ENCODE data around the gene OSGIN1. TPM values are rescaled to one million over a fixed set of nuclear protein-coding genes. Genes with fewer than 3 reads are reported as not detected.

OSGIN1 gene
- total and polyA plus RNA-seq, 2 of the 8 experiments (the other 6 are each of a cell fraction or from before 2014, with no cell fraction given), result 0.58 to 0.76 TPM

- Histone ChIP-seq H2BK120ac (replicated peaks; ENCODE audit: low read depth, low read length) (no peak overlapping the region), H4K8ac (ENCODE audit: extremely low read depth, insufficient read depth, low read length) (no peak overlapping the region; the same call in 1 of the 2 replicates), H2BK5ac (ENCODE audit: low read depth, low read length) (no peak overlapping the region), H3K27me3 (replicated peaks in 1 of 4; ENCODE audit: control insufficient read depth in 3 of 4, extremely low read depth in 1 of 4, insufficient read depth in 3 of 4, low read length in 3 of 4) (no peaks in the 10 kb centered on the region; a peak in 1 of 7 replicates), H4K91ac (replicated peaks; ENCODE audit: insufficient read length, low read length) (no peak overlapping the region), H3K4me1 (replicated peaks in 1 of 4; ENCODE audit: control insufficient read depth in 3 of 4, insufficient read depth in 4 of 4, low read length in 3 of 4) (no peaks in the 10 kb centered on the region; a peak in 1 of 7 replicates), H3K4me2 (ENCODE audit: insufficient read depth in 1 of 2, low read depth in 2 of 2, low read length in 2 of 2) (no peak overlapping the region), H3K36me3 (ENCODE audit: control insufficient read depth in 2 of 4, insufficient read depth in 4 of 4, low read length in 3 of 4) (no peaks in the 10 kb centered on the region), H3K18ac (ENCODE audit: extremely low read depth, low read length) (no peak overlapping the region), H3K23me2 (ENCODE audit: low read depth, low read length) (no peaks in the 10 kb centered on the region), H3K79me1 (ENCODE audit: low read depth, low read length) (no peaks in the 10 kb centered on the region), H4K20me1 (replicated peaks in 1 of 2; ENCODE audit: control insufficient read depth in 1 of 2, insufficient read depth in 2 of 2, low read length in 2 of 2) (no peaks in the 10 kb centered on the region), H3K9me3 (ENCODE audit: insufficient read depth in 2 of 2, low read depth in 1 of 2, low read length in 1 of 2) (no peaks in the 10 kb centered on the region), H2AFZ (ENCODE audit: low read length) (no peak overlapping the region), H3K4ac (replicated peaks; ENCODE audit: insufficient read length, low read depth, low read length) (no peak overlapping the region), H3K79me2 (ENCODE audit: control insufficient read depth in 1 of 2, insufficient read depth in 2 of 2, low read length in 2 of 2) (no peaks in the 10 kb centered on the region), H2AK5ac (ENCODE audit: low read depth, low read length) (no peak overlapping the region), H3K23ac (ENCODE audit: insufficient read length) (no peak overlapping the region), H2BK12ac (ENCODE audit: low read depth, low read length) (no peak overlapping the region), H3K9ac (replicated peaks in 1 of 4; ENCODE audit: extremely low read depth in 1 of 4, low read depth in 3 of 4, low read length in 3 of 4) (no peak overlapping the region), H2BK15ac (ENCODE audit: low read length) (no peak overlapping the region), H3K14ac (ENCODE audit: insufficient read length) (no peak overlapping the region), H3K56ac (replicated peaks; ENCODE audit: insufficient read length, low read depth, low read length) (no peak overlapping the region), H3K27ac (ENCODE audit: low read depth, low read length) (no peak overlapping the region), H3K4me3 (ENCODE audit: extremely low read depth in 1 of 4, insufficient read depth in 2 of 4, low read depth in 3 of 4, low read length in 4 of 4) (no peak overlapping the region), H2BK20ac (ENCODE audit: low read length) (no peak overlapping the region), H4K5ac (ENCODE audit: insufficient read length, low read depth, low read length) (no peak overlapping the region)
- 90% methylated on average over 12 of the region's 12 CpGs; no CpG with 5 or more reads in 1 of the 2 experiments for WGBS, 2 experiments (ENCODE audit: extremely low coverage in 1 of 2, insufficient coverage in 1 of 2, insufficient read length in 1 of 2, insufficient replicate concordance in 2 of 2, low coverage in 1 of 2, low lambda C conversion rate in 2 of 2, missing lambda C conversion rate in 1 of 2)
- POLR2A ChIA-PET (ENCODE audit: partially characterized antibody), result interaction anchor here (0.9 kb wide), 1 partner anchor 41 kb away, joined by 3 read pairs; no protein-coding TSS in a partner anchor
- CTCF ChIA-PET (ENCODE audit: partially characterized antibody), result interaction anchor here (1.3 to 2.1 kb wide), 4 partner anchors 8 to 49 kb away, joined by 3 to 7 read pairs (median 4); partner anchors contain the start of gene OSGIN1
- DNase-seq (ENCODE audit: low read depth in 1 of 2, low spot score in 2 of 2) (no peak), FAIRE-seq (no peak)
- TF ChIP-seq GTF2F1 (IDR thresholded peaks at IDR 0.05; ENCODE audit: borderline replicate concordance, low read depth, low read length), result no peak
- no peak for TF ChIP-seq KDM1A (IDR thresholded peaks at IDR 0.05; ENCODE audit: borderline replicate concordance, low read length)
- no peak for TF ChIP-seq GABPA (IDR thresholded peaks at IDR 0.05; ENCODE audit: borderline replicate concordance, insufficient read depth, low read length)
- TF ChIP-seq RNF2 (IDR thresholded peaks at IDR 0.05; ENCODE audit: borderline replicate concordance, low read depth, low read length, missing control alignments, poor library complexity, severe bottlenecking), result no peak
- no peak for TF ChIP-seq SAP30 (IDR thresholded peaks at IDR 0.05; ENCODE audit: insufficient read depth, insufficient replicate concordance, low read length)
- no peak for TF ChIP-seq TAF7 (optimal IDR thresholded peaks at IDR 0.05; ENCODE audit: borderline replicate concordance, low read depth, low read length)
- no peak for TF ChIP-seq POLR2A (IDR thresholded peaks at IDR 0.05; ENCODE audit: control extremely low read depth in 1 of 2, low read depth in 2 of 2, low read length in 2 of 2)
- no peak for TF ChIP-seq TBP (IDR thresholded peaks at IDR 0.05; ENCODE audit: low read depth, low read length)
- TF ChIP-seq MAFK (IDR thresholded peaks at IDR 0.05; ENCODE audit: low read depth, low read length), result no peak
- TF ChIP-seq SP2 (IDR thresholded peaks at IDR 0.05; ENCODE audit: low read length), result no peak
- no peak for TF ChIP-seq HDAC2 (IDR thresholded peaks at IDR 0.05; ENCODE audit: borderline replicate concordance in 1 of 2, low read depth in 2 of 2, low read length in 2 of 2)
- TF ChIP-seq YY1 (IDR thresholded peaks at IDR 0.05; ENCODE audit: low read depth, low read length), result no peak
- no peak for TF ChIP-seq EGR1 (IDR thresholded peaks at IDR 0.05; ENCODE audit: borderline replicate concordance, low read depth, low read length)
- no peak for TF ChIP-seq CHD1 (IDR thresholded peaks at IDR 0.05; ENCODE audit: low read depth, low read length)
Measured at GRCh38 chr16:84003038-84003437, 50.0 kb downstream of the OSGIN1 start.

Measured in H1 (cell line).